H9 (cell line): ENCODE measurements around the gene UPF1. TPM values are rescaled to one million over a fixed set of nuclear protein-coding genes. Genes with fewer than 3 reads are reported as not detected.

Source experiments
- DNase-seq: peaks from one replicate; pipeline ENCODE4 v3.0.0-alpha.2; 2017
- H2AFZ ChIP-seq: one replicate; pipeline ENCODE4 v1.6.1; 2013; ENCODE audit warnings: mild to moderate bottlenecking, low read length, control low read depth, moderate library complexity
- H2AK5ac ChIP-seq: 2 replicates; pipeline ENCODE4 v1.6.1; 2013; ENCODE audit warnings: low read length, control low read depth, mixed read lengths; ENCODE audit not compliant: insufficient read length
- H2BK120ac ChIP-seq: one replicate; pipeline ENCODE4 v1.6.1; 2013; ENCODE audit warnings: low read depth, mild to moderate bottlenecking, low read length, control low read depth, inconsistent platforms; ENCODE audit not compliant: poor library complexity, severe bottlenecking
- H2BK12ac ChIP-seq: 2 replicates; pipeline ENCODE4 v1.6.1; 2013; ENCODE audit warnings: low read length, control low read depth, mixed read lengths, low read depth; ENCODE audit not compliant: insufficient read length
- H2BK15ac ChIP-seq: 2 replicates; pipeline ENCODE4 v1.6.1; 2013; ENCODE audit warnings: low read depth, low read length, control low read depth
- H2BK20ac ChIP-seq: one replicate; pipeline ENCODE4 v1.6.1; 2013; ENCODE audit warnings: low read depth, mild to moderate bottlenecking, low read length, control low read depth, inconsistent platforms; ENCODE audit not compliant: poor library complexity, severe bottlenecking
- H2BK5ac ChIP-seq: 2 replicates; pipeline ENCODE4 v1.6.1; 2013; ENCODE audit warnings: low read length, control low read depth, mixed read lengths; ENCODE audit not compliant: insufficient read length
- H3K14ac ChIP-seq: 2 replicates; pipeline ENCODE4 v1.6.1; 2013; ENCODE audit warnings: low read length, control low read depth; ENCODE audit not compliant: insufficient read depth
- H3K18ac ChIP-seq: 2 replicates; pipeline ENCODE4 v1.6.1; 2013; ENCODE audit warnings: low read depth, mild to moderate bottlenecking, mixed read lengths, low read length, control low read depth; ENCODE audit not compliant: insufficient read length
- H3K23ac ChIP-seq: 2 replicates; pipeline ENCODE4 v1.6.1; 2013; ENCODE audit warnings: low read length, control low read depth, mixed read lengths, low read depth; ENCODE audit not compliant: insufficient read length
- H3K23me2 ChIP-seq: 2 replicates; pipeline ENCODE4 v1.6.1; 2013; ENCODE audit warnings: low read depth, mild to moderate bottlenecking, mixed read lengths, low read length, control low read depth; ENCODE audit not compliant: insufficient read length, poor library complexity, severe bottlenecking
- H3K27ac ChIP-seq: 2 replicates; pipeline ENCODE4 v1.5.1; 2013; ENCODE audit warnings: low read length, control low read depth, mixed read lengths, low read depth; ENCODE audit not compliant: insufficient read length
- H3K27me3 ChIP-seq: 2 replicates; pipeline ENCODE4 v1.6.1; 2013; ENCODE audit warnings: low read length, control low read depth, inconsistent platforms; ENCODE audit not compliant: insufficient read depth
- H3K4ac ChIP-seq: 2 replicates; pipeline ENCODE4 v1.6.1; 2013; ENCODE audit warnings: low read depth, mild to moderate bottlenecking, control low read depth, inconsistent platforms, low read length, moderate library complexity
- H3K4me1 ChIP-seq: 2 replicates; pipeline ENCODE4 v1.6.1; 2013; ENCODE audit warnings: low read length, control low read depth, inconsistent platforms; ENCODE audit not compliant: insufficient read depth
- H3K4me2 ChIP-seq: 2 replicates; pipeline ENCODE4 v1.6.1; 2013; ENCODE audit warnings: low read length, control low read depth, mixed read lengths; ENCODE audit not compliant: insufficient read length, insufficient read depth
- H3K56ac ChIP-seq: 2 replicates; pipeline ENCODE4 v1.6.1; 2013; ENCODE audit warnings: low read depth, mild to moderate bottlenecking, mixed read lengths, low read length, control low read depth; ENCODE audit not compliant: insufficient read length
- H3K79me1 ChIP-seq: 2 replicates; pipeline ENCODE4 v1.6.1; 2013; ENCODE audit warnings: low read depth, mild to moderate bottlenecking, moderate library complexity, low read length, control low read depth, inconsistent platforms; ENCODE audit not compliant: insufficient read depth, poor library complexity, severe bottlenecking
- H3K79me2 ChIP-seq: 2 replicates; pipeline ENCODE4 v1.6.1; 2013; ENCODE audit warnings: low read length, control low read depth, inconsistent platforms; ENCODE audit not compliant: insufficient read depth
- H3K9ac ChIP-seq: 2 replicates; pipeline ENCODE4 v1.6.1; 2013; ENCODE audit warnings: low read length, control low read depth, mixed read lengths; ENCODE audit not compliant: insufficient read length; ENCODE audit errors: extremely low read depth
- H3K9me3 ChIP-seq: one replicate; pipeline ENCODE4 v1.6.1; 2013; ENCODE audit warnings: low read depth, low read length, inconsistent platforms; ENCODE audit not compliant: control insufficient read depth
- H3T11ph ChIP-seq: one replicate; pipeline ENCODE4 v1.6.1; 2013; ENCODE audit warnings: mild to moderate bottlenecking, low read length, control low read depth, inconsistent platforms
- H4K20me1 ChIP-seq: one replicate; pipeline ENCODE4 v1.6.1; 2013; ENCODE audit not compliant: control insufficient read depth, insufficient read length, insufficient read depth
- H4K5ac ChIP-seq: 2 replicates; pipeline ENCODE4 v1.6.1; 2013; ENCODE audit warnings: low read depth, mild to moderate bottlenecking, mixed read lengths, low read length, control low read depth; ENCODE audit not compliant: insufficient read length
- H4K8ac ChIP-seq: replicated peaks from 2 replicates; pipeline ENCODE4 v1.6.1; 2013; ENCODE audit warnings: low read length, control low read depth, mixed read lengths, low read depth; ENCODE audit not compliant: insufficient read length
- H4K91ac ChIP-seq: 2 replicates; pipeline ENCODE4 v1.6.1; 2013; ENCODE audit warnings: low read depth, mild to moderate bottlenecking, moderate library complexity, mixed read lengths, low read length, control low read depth; ENCODE audit not compliant: insufficient read length
- H3K27ac Mint-ChIP-seq, 3 experiments: 2 replicates in 2 of 3; 3 replicates in 1 of 3; pipeline ENCODE4 v1.8.0; 2020 to 2021; ENCODE audit warnings: mixed read lengths in 3 of 3, mild to moderate bottlenecking in 1 of 3, moderate library complexity in 1 of 3
- H3K27me3 Mint-ChIP-seq: 2 replicates; pipeline ENCODE4 v1.8.0; 2021; ENCODE audit warnings: low read depth, mild to moderate bottlenecking, moderate library complexity, mixed read lengths
- H3K36me3 Mint-ChIP-seq, 3 experiments: 2 replicates in 2 of 3; 3 replicates in 1 of 3; pipeline ENCODE4 v1.8.0; 2020 to 2021; ENCODE audit warnings: low read depth in 3 of 3, mixed read lengths in 3 of 3; ENCODE audit not compliant: insufficient read depth in 1 of 3
- H3K4me1 Mint-ChIP-seq, 2 experiments: 2 replicates each; pipeline ENCODE4 v1.8.0; 2020; ENCODE audit warnings: mixed read lengths in 2 of 2
- H3K4me3 Mint-ChIP-seq, 2 experiments: 2 replicates in 1 of 2; 3 replicates in 1 of 2; pipeline ENCODE4 v1.8.0; 2020 to 2021; ENCODE audit warnings: mild to moderate bottlenecking in 2 of 2, mixed read lengths in 2 of 2, moderate library complexity in 1 of 2
- H3K9me3 Mint-ChIP-seq, 2 experiments: 2 replicates in 1 of 2; 3 replicates in 1 of 2; pipeline ENCODE4 v1.8.0; 2020; ENCODE audit warnings: mild to moderate bottlenecking in 2 of 2, mixed read lengths in 2 of 2, moderate library complexity in 1 of 2
- CTCF ChIP-seq: fragments of 200-600 bp; sonication (generic); conservative IDR thresholded peaks from 3 replicates; pipeline ENCODE4 v1.8.0; 2021; ENCODE audit warnings: antibody characterized with exemption, mild to moderate bottlenecking
- WGBS: extraction: QIAGEN DNeasy Blood & Tissue Kit; methylation state at CpG from one replicate; pipeline ENCODE4 v1.1.7; 2013; ENCODE audit warnings: missing lambda C conversion rate, low lambda C conversion rate, mixed read lengths; ENCODE audit not compliant: insufficient read length; ENCODE audit errors: extremely low coverage; 5-methylcytosine and 5-hydroxymethylcytosine counted together
- total RNA-seq: library from RNA; stranded (reverse); gene quantifications from 2 replicates; pipeline ENCODE4 v1.2.1, GENCODE V29; 2021

Gene UPF1
- total RNA-seq, 1 experiment from 2014 or later: 85.4 TPM

- no peak overlapping the region for H4K91ac ChIP-seq
- no peak overlapping the region for H2AK5ac ChIP-seq
- Mint-ChIP-seq H3K36me3 (peaks cover 15 to 25% (median 21%) of the 10 kb centered on the region in 3 experiments; a peak in 6 of 7 replicates), H3K4me1 (peaks cover 29 to 41% of the 10 kb centered on the region in 2 experiments), H3K4me3 (peak overlapping the region in 1 of 2 experiments; percentile 23; a peak in 1 of 5 replicates), H3K9me3 (no peaks in the 10 kb centered on the region; a peak in 1 of 5 replicates), H3K27me3 (no peaks in the 10 kb centered on the region), H3K27ac (no peak overlapping the region)
- H3K79me1 ChIP-seq: peaks cover 5% of the 10 kb centered on the region
- H3K56ac ChIP-seq: no peak overlapping the region
- H2BK120ac ChIP-seq: no peak overlapping the region
- no peak overlapping the region for H3K23ac ChIP-seq
- WGBS: no CpG with 5 or more reads among the region's 7 CpGs
- H3K9me3 ChIP-seq: no peaks in the 10 kb centered on the region
- no peak overlapping the region for H2BK20ac ChIP-seq
- H3K4me2 ChIP-seq: no peak overlapping the region
- no peak overlapping the region for H4K5ac ChIP-seq
- peaks cover 2% of the 10 kb centered on the region for H4K20me1 ChIP-seq
- no peak overlapping the region for H3K14ac ChIP-seq
- TF ChIP-seq CTCF: no peak
- no peak overlapping the region for H3K27ac ChIP-seq
- no peaks in the 10 kb centered on the region for H3K27me3 ChIP-seq
- H3T11ph ChIP-seq: no peak overlapping the region
- H3K79me2 ChIP-seq: peaks cover 21% of the 10 kb centered on the region; the same call in 1 of the 2 replicates
- DNase-seq: no peak
- no peaks in the 10 kb centered on the region for H3K23me2 ChIP-seq
- no peak overlapping the region for H2AFZ ChIP-seq
- no peak overlapping the region for H3K9ac ChIP-seq
- H4K8ac ChIP-seq: no peak overlapping the region
- H3K4me1 ChIP-seq: no peaks in the 10 kb centered on the region; the same call in 1 of the 2 replicates
- H2BK5ac ChIP-seq: no peak overlapping the region
- no peak overlapping the region for H3K18ac ChIP-seq
- no peak overlapping the region for H2BK15ac ChIP-seq
- H3K4ac ChIP-seq: no peak overlapping the region
- no peak overlapping the region for H2BK12ac ChIP-seq
These were observed 12.2 kb downstream of the UPF1 start for GRCh38 chr19:18843960-18844359.
